HepG2 (cell line): Measurements from ENCODE around the gene NIPSNAP3A. TPM values are rescaled to one million over a fixed set of nuclear protein-coding genes. Genes with fewer than 3 reads are reported as not detected.

Source experiments
- ATAC-seq: fragments of 200-7000 bp; cut with Tn5 transposase; 3 replicates; pipeline ENCODE4 v1.9.1; 2020; ENCODE audit warnings: mild to moderate bottlenecking, moderate library complexity
- BruUV-seq: library from RNA; stranded (reverse); fragments of 400-500 nt; replicated peaks from 2 replicates; lab custom pipeline; 2021; lab: Mats Ljungman, UMichigan
- CTCF ChIA-PET: fragments of 300-600 bp; formaldehyde crosslinking; extraction: SDS; loops from one replicate; lab custom pipeline; 2021; ENCODE audit warnings: low total read pairs, inconsistent platforms, low intra/inter-chr PET ratio; lab: Yijun Ruan, JAX
- POLR2A ChIA-PET: fragments of 350-600 bp; sonication (Branson Sonifier 250); formaldehyde crosslinking; loops from one replicate; lab custom pipeline; 2020; ENCODE audit warnings: antibody characterized with exemption, inconsistent platforms; lab: Yijun Ruan, JAX
- DNase-seq: peaks from one replicate; pipeline ENCODE4 v3.0.0-alpha.2; 2015; ENCODE audit warnings: low spot score
- FAIRE-seq: peaks from 3 replicates; lab custom pipeline; 2011; peaks lifted over from hg19 to GRCh38; lab: Jason Lieb, UNC
- H2AFZ ChIP-seq: one replicate; pipeline ENCODE4 v1.6.1; 2011; ENCODE audit warnings: low read length, inconsistent platforms
- H3K27ac ChIP-seq: fragments of 300-600 bp; 3 replicates; pipeline ENCODE4 v1.8.0; 2011; ENCODE audit warnings: mixed run types, mild to moderate bottlenecking, mixed read lengths, low read length, inconsistent platforms; ENCODE audit not compliant: insufficient read depth; ENCODE audit errors: extremely low read length
- H3K27me3 ChIP-seq, 2 experiments: fragments of 200-600 bp in 1 of 2; 2 replicates in 1 of 2; 3 replicates in 1 of 2; pipeline versions ENCODE4 v1.6.0 to v1.8.0; 2011; ENCODE audit warnings: low read length in 2 of 2, mild to moderate bottlenecking in 2 of 2, moderate library complexity in 2 of 2, inconsistent platforms in 1 of 2; ENCODE audit not compliant: insufficient read depth in 2 of 2, control insufficient read depth in 1 of 2
- H3K36me3 ChIP-seq, 2 experiments: fragments of 200-600 bp in 1 of 2; replicated peaks in 1 of 2; 2 replicates in 1 of 2; 3 replicates in 1 of 2; pipeline versions ENCODE4 v1.5.1 to v1.8.0; 2011; ENCODE audit warnings: low read length in 2 of 2, inconsistent platforms in 1 of 2; ENCODE audit not compliant: insufficient read depth in 2 of 2, control insufficient read depth in 1 of 2
- H3K4me1 ChIP-seq: 2 replicates; pipeline ENCODE4 v1.5.1; 2012; ENCODE audit warnings: low read length, inconsistent platforms; ENCODE audit not compliant: insufficient read depth
- H3K4me2 ChIP-seq: 2 replicates; pipeline ENCODE4 v1.6.0; 2011; ENCODE audit warnings: low read depth, low read length, inconsistent platforms
- H3K4me3 ChIP-seq, 3 experiments: fragments of 200-600 bp in 1 of 3; sonication (generic), shearing (Covaris generic) in 1 of 3; replicated peaks in 1 of 3; 2 replicates each; pipeline ENCODE4 v1.5.1; 2011 to 2016; ENCODE audit warnings: low read length in 3 of 3, inconsistent platforms in 2 of 3, low read depth in 2 of 3, mild to moderate bottlenecking in 2 of 3, control low read depth in 1 of 3, mixed read lengths in 1 of 3; ENCODE audit not compliant: insufficient read depth in 1 of 3
- H3K79me2 ChIP-seq: one replicate; pipeline ENCODE4 v1.6.1; 2011; ENCODE audit warnings: low read length, inconsistent platforms; ENCODE audit not compliant: insufficient read depth
- H3K9ac ChIP-seq: 2 replicates; pipeline ENCODE4 v1.6.0; 2011; ENCODE audit warnings: mild to moderate bottlenecking, low read depth, low read length, inconsistent platforms; ENCODE audit not compliant: insufficient read depth
- H3K9me3 ChIP-seq: 2 replicates; pipeline ENCODE4 v1.5.1; 2012; ENCODE audit warnings: mild to moderate bottlenecking, low read length
- H4K20me1 ChIP-seq: 2 replicates; pipeline ENCODE4 v1.6.0; 2011; ENCODE audit warnings: inconsistent platforms, mild to moderate bottlenecking, low read length, moderate library complexity; ENCODE audit not compliant: insufficient read depth
- GZF1 ChIP-seq: sonication (generic); formaldehyde crosslinking; IDR thresholded peaks from 2 replicates; pipeline ENCODE4 v1.5.1; 2020; ENCODE audit warnings: mild to moderate bottlenecking, missing genetic modification reagents
- KLF6 ChIP-seq: IDR thresholded peaks from 2 replicates; pipeline ENCODE4 v1.8.0; 2016; ENCODE audit warnings: missing biosample characterization, missing genetic modification reagents
- KLF9 ChIP-seq: IDR thresholded peaks from 2 replicates; pipeline ENCODE4 v1.6.1; 2016; ENCODE audit warnings: low read depth
- NCOA5 ChIP-seq: sonication (generic); formaldehyde crosslinking; IDR thresholded peaks from 2 replicates; pipeline ENCODE4 v1.4.0; 2020; ENCODE audit warnings: missing genetic modification reagents
- NFE2 ChIP-seq: sonication (generic); formaldehyde crosslinking; IDR thresholded peaks from 2 replicates; pipeline ENCODE4 v1.4.0; 2020; ENCODE audit warnings: missing genetic modification reagents
- PHF21A ChIP-seq: sonication (generic); formaldehyde crosslinking; IDR thresholded peaks from 2 replicates; pipeline ENCODE4 v1.5.0; 2020; ENCODE audit warnings: mild to moderate bottlenecking, missing genetic modification reagents
- POLR2A ChIP-seq, 2 experiments: IDR thresholded peaks; 2 replicates each; pipeline ENCODE4 v1.6.1; 2011; ENCODE audit warnings: low read depth in 2 of 2, low read length in 2 of 2, mild to moderate bottlenecking in 1 of 2, moderate library complexity in 1 of 2; ENCODE audit not compliant: insufficient read depth in 1 of 2
- ZNF136 ChIP-seq: sonication (generic); formaldehyde crosslinking; IDR thresholded peaks from 2 replicates; pipeline ENCODE4 v1.8.1; 2022; ENCODE audit warnings: low read depth, mild to moderate bottlenecking, moderate library complexity, missing genetic modification reagents
- ZNF383 ChIP-seq: sonication (generic); formaldehyde crosslinking; IDR thresholded peaks from 2 replicates; pipeline ENCODE4 v1.4.0; 2020; ENCODE audit warnings: missing genetic modification reagents, mild to moderate bottlenecking, borderline replicate concordance
- ZNF83 ChIP-seq: sonication (generic); formaldehyde crosslinking; IDR thresholded peaks from 2 replicates; pipeline ENCODE4 v1.4.0; 2020; ENCODE audit warnings: missing genetic modification reagents, mild to moderate bottlenecking, borderline replicate concordance
- ZNF891 ChIP-seq: sonication (generic); formaldehyde crosslinking; IDR thresholded peaks from 2 replicates; pipeline ENCODE4 v1.5.0; 2020; ENCODE audit warnings: mild to moderate bottlenecking, missing genetic modification reagents
- WGBS: methylation state at CpG from one replicate; pipeline ENCODE4 v1.1.6; 2017; ENCODE audit warnings: low lambda C conversion rate; 5-methylcytosine and 5-hydroxymethylcytosine counted together
- in situ Hi-C: cut with HindIII; loops from 2 replicates; pipeline ENCODE4 v1.10.0; 2017; ENCODE audit warnings: low pct_unique_long_range_greater_than_20kb; ENCODE audit not compliant: extremely low pct_ligation_motif_present
- intact Hi-C: fragments of 100-400 bp; cut with micrococcal nuclease; formaldehyde crosslinking; loops from one replicate; pipeline ENCODE4 v1.10.0; 2022; ENCODE audit not compliant: unreplicated experiment
- polyA plus RNA-seq, 8 experiments: library from polyadenylated mRNA; depleted of rRNA in 3 of 8; stranded (reverse) in 7 of 8; unstranded in 1 of 8; fragments of >200 nt; fragmentation: Illumina TruSeq in 4 of 8; extraction: Trizol in 4 of 8; gene quantifications; 2 replicates each; pipeline versions ENCODE4 v1.2.1 to v1.2.3, GENCODE V29; 2011 to 2016; ENCODE audit warnings: low read depth in 4 of 8, missing spikeins in 1 of 8, mixed read lengths in 1 of 8; ENCODE audit not compliant: insufficient read depth in 1 of 8
- total RNA-seq, 5 experiments: library from RNA; depleted of rRNA; stranded (reverse); fragments of >200 nt; fragmentation: Illumina TruSeq; extraction: Trizol; gene quantifications; 2 replicates each; pipeline ENCODE4 v1.2.3, GENCODE V29; 2016; ENCODE audit warnings: low read depth in 1 of 5
- TF ChIP-seq, protein P1 (sequence below): sonication (generic); formaldehyde crosslinking; IDR thresholded peaks from 2 replicates; pipeline ENCODE4 v1.4.0; 2020; ENCODE audit warnings: missing genetic modification reagents; ENCODE audit errors: not compliant biosample characterization
- TF ChIP-seq, protein P2 (sequence below): sonication (generic); formaldehyde crosslinking; IDR thresholded peaks from 2 replicates; pipeline ENCODE4 v1.4.0; 2020; ENCODE audit warnings: low read depth, mild to moderate bottlenecking, missing genetic modification reagents

The NIPSNAP3A gene
- total and polyA plus RNA-seq, 2 of the 13 experiments (the other 11 are each of a cell fraction or from before 2014, with no cell fraction given): 13.7 to 14.6 TPM

DNA sequence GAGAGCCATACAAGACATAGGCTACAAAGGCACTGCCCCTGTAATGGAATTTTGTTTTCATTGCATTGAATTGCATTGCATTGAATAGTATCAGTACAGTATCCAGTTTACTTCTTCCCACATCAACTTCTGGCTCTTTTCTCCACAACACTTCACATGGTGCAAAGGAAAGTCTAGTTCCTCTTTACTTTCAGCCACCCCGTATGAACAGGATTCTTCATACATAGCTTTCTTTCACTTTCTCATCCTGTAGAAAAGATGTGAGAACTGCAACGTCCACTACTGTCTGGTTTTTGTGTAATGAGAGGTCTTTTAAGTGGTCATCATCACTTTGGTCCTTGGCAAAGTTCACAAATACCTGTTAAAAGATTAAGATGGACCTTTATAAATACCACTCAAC, 36.6 kb downstream of the NIPSNAP3A start:
- no peak overlapping the region for H2AFZ ChIP-seq
- FAIRE-seq: no peak
- TF ChIP-seq GZF1: no peak
- TF ChIP-seq, protein P1, sequence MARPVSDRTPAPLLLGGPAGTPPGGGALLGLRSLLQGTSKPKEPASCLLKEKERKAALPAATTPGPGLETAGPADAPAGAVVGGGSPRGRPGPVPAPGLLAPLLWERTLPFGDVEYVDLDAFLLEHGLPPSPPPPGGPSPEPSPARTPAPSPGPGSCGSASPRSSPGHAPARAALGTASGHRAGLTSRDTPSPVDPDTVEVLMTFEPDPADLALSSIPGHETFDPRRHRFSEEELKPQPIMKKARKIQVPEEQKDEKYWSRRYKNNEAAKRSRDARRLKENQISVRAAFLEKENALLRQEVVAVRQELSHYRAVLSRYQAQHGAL (CRISPR knock-in tag): no peak
- TF ChIP-seq ZNF136: no peak
- TF ChIP-seq KLF6 (CRISPR knock-in tag): no peak
- TF ChIP-seq, protein P2, sequence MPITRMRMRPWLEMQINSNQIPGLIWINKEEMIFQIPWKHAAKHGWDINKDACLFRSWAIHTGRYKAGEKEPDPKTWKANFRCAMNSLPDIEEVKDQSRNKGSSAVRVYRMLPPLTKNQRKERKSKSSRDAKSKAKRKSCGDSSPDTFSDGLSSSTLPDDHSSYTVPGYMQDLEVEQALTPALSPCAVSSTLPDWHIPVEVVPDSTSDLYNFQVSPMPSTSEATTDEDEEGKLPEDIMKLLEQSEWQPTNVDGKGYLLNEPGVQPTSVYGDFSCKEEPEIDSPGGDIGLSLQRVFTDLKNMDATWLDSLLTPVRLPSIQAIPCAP: no peak
- TF ChIP-seq POLR2A (IDR thresholded peaks at IDR 0.05; ENCODE audit: insufficient read depth in 1 of 2, low read depth in 2 of 2, low read length in 2 of 2): no peak
- TF ChIP-seq NCOA5 (CRISPR knock-in tag): no peak
- TF ChIP-seq PHF21A: no peak
- TF ChIP-seq KLF9 (CRISPR knock-in tag): no peak
- TF ChIP-seq ZNF83 (CRISPR knock-in tag): no peak
- no peak for TF ChIP-seq ZNF383 (CRISPR knock-in tag)
- no peak for TF ChIP-seq ZNF891 (CRISPR knock-in tag)
- TF ChIP-seq NFE2 (CRISPR knock-in tag): no peak
- TF ChIP-seq, all 625 proteins: peak for 0
- H3K9ac ChIP-seq: no peak overlapping the region
- DNase-seq (no peak), ATAC-seq (no peak)
- H3K4me1 ChIP-seq: no peaks in the 10 kb centered on the region
- BruUV-seq: no TSS peak
- ChIA-PET CTCF (no interaction called here), POLR2A (no interaction called here)
- peaks cover 30 to 67% of the 10 kb centered on the region in 2 experiments for H3K36me3 ChIP-seq
- in situ Hi-C loops: no loop called here
- no peaks in the 10 kb centered on the region for H3K79me2 ChIP-seq
- H3K27ac ChIP-seq: no peak overlapping the region
- H3K9me3 ChIP-seq: no peaks in the 10 kb centered on the region
- intact Hi-C loops: loop anchor here (10.0 kb wide), 1 partner anchor 631 kb away; no protein-coding TSS in a partner anchor
- no peak overlapping the region for H3K4me3 ChIP-seq
- WGBS: 91% methylated on average over 2 of the region's 2 CpGs
- H4K20me1 ChIP-seq: no peaks in the 10 kb centered on the region
- H3K4me2 ChIP-seq: no peak overlapping the region
- H3K27me3 ChIP-seq: no peaks in the 10 kb centered on the region
